Activated naive CD4-positive, alpha-beta T cell treated with anti-CD3 and anti-CD28 coated beads, Interleukin-2, amount 10 ng/mL, durations not matched to agents 5 hours and 36 hours (primary cell): ENCODE data around the gene GFRA4. TPM values are rescaled to one million over a fixed set of nuclear protein-coding genes. Genes with fewer than 3 reads are reported as not detected.

Experiments used
- total RNA-seq, 2 experiments: library from RNA; stranded (reverse); gene quantifications; one replicate each; pipeline ENCODE4 v1.2.3, GENCODE V29; 2021

The GFRA4 gene
- not detected for total RNA-seq

GRCh38 chr20:3663031-3663701 lies at the start of gene GFRA4:
Gene GFRA4, minus strand, starts transcription at chr20:3663399. Its CDS starts 0 bp downstream, at chr20:3663399.

GRCh38 chr20:3712279-3712873 lies 49.2 kb upstream of the GFRA4 start, which contains the start of gene SIGLEC1:
Gene SIGLEC1, minus strand, starts transcription at chr20:3712600. Its CDS starts 5,472 bp downstream, at chr20:3707128.

GRCh38 chr20:3681931-3682781 lies 19.0 kb upstream of the GFRA4 start, which contains the start of gene ADAM33:
Gene ADAM33, minus strand, starts transcription at chr20:3682010. Its CDS starts 6 bp downstream, at chr20:3682004.

Other genes starting within 250 kb of the GFRA4 start
- gene ATRN, start 192.4 kb downstream of the GFRA4 start, total RNA-seq: 10 to 100 TPM; 10.3 to 11.0 TPM
- not detected for gene ADAM33, start 18.6 kb upstream of the GFRA4 start, total RNA-seq
- gene SIGLEC1, start 49.2 kb upstream of the GFRA4 start, total RNA-seq: not detected
- not detected for gene HSPA12B, start 69.3 kb upstream of the GFRA4 start, total RNA-seq
- gene ADISSP, start 104.4 kb upstream of the GFRA4 start, total RNA-seq: 10 to 100 TPM; 22.3 to 24.4 TPM
- not detected for gene SPEF1, start 118.0 kb upstream of the GFRA4 start, total RNA-seq
- gene CENPB, start 123.3 kb upstream of the GFRA4 start, total RNA-seq: 10 to 100 TPM; 60.9 to 62.3 TPM
- 100 to 1,000 TPM; 332 to 345 TPM for gene CDC25B, start 132.9 kb upstream of the GFRA4 start, total RNA-seq
- gene AP5S1, start 157.1 kb upstream of the GFRA4 start, total RNA-seq: 10 to 100 TPM; 13.0 to 13.5 TPM
- 10 to 100 TPM; 35.4 to 36.5 TPM for gene MAVS, start 183.4 kb upstream of the GFRA4 start, total RNA-seq
- gene PANK2, start 226.0 kb upstream of the GFRA4 start, total RNA-seq: 10 to 100 TPM; 55.5 to 56.1 TPM